ENCODE data around the gene LAMA3.

LAMA3 gene

DNA sequence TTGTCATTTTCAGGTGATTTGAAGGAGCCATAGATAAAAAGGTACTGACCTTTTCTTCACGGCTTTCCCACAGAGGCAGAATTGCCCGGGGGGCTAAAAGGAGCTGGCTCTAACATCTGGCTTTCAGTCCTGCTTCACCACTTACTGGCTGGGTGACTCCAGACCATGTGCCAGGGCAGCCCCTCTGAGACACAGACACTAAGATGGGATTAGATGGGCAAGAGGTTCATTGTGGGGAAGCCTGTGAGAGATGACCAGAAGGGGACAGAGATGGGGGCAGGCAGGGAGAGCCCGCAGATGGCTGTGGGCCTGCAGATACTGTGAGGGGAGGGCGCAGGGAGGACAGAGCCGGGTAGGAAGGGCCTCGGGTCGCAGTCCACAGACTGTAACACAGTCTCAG, 250.6 kb downstream of the LAMA3 start:
- H3K27me3 ChIP-seq (ENCODE audit: control insufficient read depth, insufficient read depth, low read length), result no peaks in the 10 kb centered on the region
- H3K9ac ChIP-seq (ENCODE audit: low read length), result no peak overlapping the region
- H3K4me3 ChIP-seq (ENCODE audit: low read length), result no peak overlapping the region
- H3K36me3 ChIP-seq (ENCODE audit: control insufficient read depth, low read depth, low read length), result no peaks in the 10 kb centered on the region
- H3K9me3 ChIP-seq (ENCODE audit: control insufficient read depth, low read depth, low read length), result no peaks in the 10 kb centered on the region
- peaks cover 5% of the 10 kb centered on the region for H3K4me1 ChIP-seq (ENCODE audit: control insufficient read depth, low read depth, low read length)
- no peak overlapping the region for H3K27ac ChIP-seq (ENCODE audit: low read length)

DNA sequence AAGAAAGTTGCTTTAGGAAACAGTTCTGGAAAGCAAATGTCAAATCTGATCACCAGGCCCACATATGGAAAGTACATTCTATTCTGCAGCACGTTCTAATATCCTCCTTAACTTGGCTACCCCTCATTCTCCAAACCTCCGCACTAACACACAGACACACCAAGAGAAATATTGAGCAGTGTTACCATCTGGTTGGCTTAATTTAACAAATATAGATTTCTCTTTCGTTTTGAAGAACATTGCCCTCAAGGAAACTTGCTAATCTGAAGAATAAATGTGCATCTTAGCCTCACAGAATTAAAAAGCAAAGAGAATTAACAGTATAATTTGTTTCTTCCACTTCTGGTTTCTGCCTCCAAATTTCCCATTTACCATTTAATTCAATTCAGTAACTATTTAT, 252.5 kb downstream of the LAMA3 start:
- H3K27ac ChIP-seq (ENCODE audit: low read length), result no peak overlapping the region
- no peak overlapping the region for H3K9ac ChIP-seq (ENCODE audit: low read length)
- H3K27me3 ChIP-seq (ENCODE audit: control insufficient read depth, insufficient read depth, low read length), result no peaks in the 10 kb centered on the region
- peaks cover 5% of the 10 kb centered on the region for H3K4me1 ChIP-seq (ENCODE audit: control insufficient read depth, low read depth, low read length)
- no peak overlapping the region for H3K4me3 ChIP-seq (ENCODE audit: low read length)
- no peaks in the 10 kb centered on the region for H3K9me3 ChIP-seq (ENCODE audit: control insufficient read depth, low read depth, low read length)
- no peaks in the 10 kb centered on the region for H3K36me3 ChIP-seq (ENCODE audit: control insufficient read depth, low read depth, low read length)

DNA sequence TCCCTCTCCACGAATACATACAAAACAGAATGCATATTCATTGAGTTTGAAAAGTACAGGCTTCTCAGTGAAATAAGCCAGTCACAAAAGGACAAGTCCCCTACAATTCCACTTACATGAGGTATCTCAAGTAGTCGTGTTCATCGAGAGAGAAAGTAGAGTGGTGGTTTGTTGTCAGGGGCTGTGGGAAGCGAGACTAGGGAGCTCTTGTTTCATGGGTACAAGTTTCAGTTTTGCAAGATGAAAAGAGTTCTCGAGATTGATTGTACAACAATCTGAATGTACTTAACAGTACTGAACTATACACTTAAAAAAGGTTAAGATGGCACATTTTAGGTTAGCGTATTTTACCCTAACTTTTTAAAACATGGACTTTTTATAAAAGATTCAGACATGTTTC, 253.9 kb downstream of the LAMA3 start:
- H3K4me3 ChIP-seq (ENCODE audit: low read length), result no peak overlapping the region
- no peaks in the 10 kb centered on the region for H3K36me3 ChIP-seq (ENCODE audit: control insufficient read depth, low read depth, low read length)
- H3K9me3 ChIP-seq (ENCODE audit: control insufficient read depth, low read depth, low read length), result no peaks in the 10 kb centered on the region
- H3K9ac ChIP-seq (ENCODE audit: low read length), result no peak overlapping the region
- peaks cover 5% of the 10 kb centered on the region for H3K4me1 ChIP-seq (ENCODE audit: control insufficient read depth, low read depth, low read length)
- no peaks in the 10 kb centered on the region for H3K27me3 ChIP-seq (ENCODE audit: control insufficient read depth, insufficient read depth, low read length)
- no peak overlapping the region for H3K27ac ChIP-seq (ENCODE audit: low read length)

DNA sequence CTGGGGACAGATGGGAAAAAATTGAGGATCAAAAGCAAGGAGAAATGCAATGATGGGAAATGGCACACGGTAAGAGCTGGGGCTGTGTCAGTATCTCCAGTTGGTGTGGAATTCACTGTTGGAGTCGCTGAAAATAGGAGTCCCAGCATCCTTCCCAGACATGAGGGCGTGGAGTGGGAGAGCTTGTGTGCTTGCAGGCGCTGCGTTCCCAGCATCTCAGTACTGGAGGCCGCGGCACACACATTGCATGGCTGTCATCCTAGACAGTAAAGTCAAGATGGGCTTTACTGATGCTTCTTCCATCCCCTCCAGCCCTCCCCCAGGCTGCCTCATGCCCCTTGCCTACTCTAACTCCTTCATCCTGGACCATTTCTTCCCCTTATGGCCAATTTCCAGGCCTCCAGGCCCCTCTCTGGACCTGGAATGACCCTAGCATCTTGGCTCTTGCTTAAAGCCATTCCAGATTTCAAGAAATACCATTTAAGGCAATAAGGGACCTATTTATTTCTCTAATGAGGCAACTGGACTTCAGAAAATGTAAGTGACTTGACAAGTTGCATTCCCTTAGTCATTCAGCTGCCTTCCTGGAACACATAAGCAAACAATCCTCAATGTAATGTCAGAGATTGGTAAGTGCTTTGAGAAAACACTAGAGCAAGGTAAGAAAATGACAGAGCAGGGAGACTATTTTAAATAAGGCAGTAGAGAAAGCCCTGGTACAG, 254.8 kb downstream of the LAMA3 start:
- no peaks in the 10 kb centered on the region for H3K27me3 ChIP-seq (ENCODE audit: control insufficient read depth, insufficient read depth, low read length)
- H3K4me1 ChIP-seq (ENCODE audit: control insufficient read depth, low read depth, low read length), result peaks cover 5% of the 10 kb centered on the region
- H3K4me3 ChIP-seq (ENCODE audit: low read length), result no peak overlapping the region
- no peak overlapping the region for H3K27ac ChIP-seq (ENCODE audit: low read length)
- H3K9ac ChIP-seq (ENCODE audit: low read length), result no peak overlapping the region
- no peaks in the 10 kb centered on the region for H3K36me3 ChIP-seq (ENCODE audit: control insufficient read depth, low read depth, low read length)
- no peaks in the 10 kb centered on the region for H3K9me3 ChIP-seq (ENCODE audit: control insufficient read depth, low read depth, low read length)

DNA sequence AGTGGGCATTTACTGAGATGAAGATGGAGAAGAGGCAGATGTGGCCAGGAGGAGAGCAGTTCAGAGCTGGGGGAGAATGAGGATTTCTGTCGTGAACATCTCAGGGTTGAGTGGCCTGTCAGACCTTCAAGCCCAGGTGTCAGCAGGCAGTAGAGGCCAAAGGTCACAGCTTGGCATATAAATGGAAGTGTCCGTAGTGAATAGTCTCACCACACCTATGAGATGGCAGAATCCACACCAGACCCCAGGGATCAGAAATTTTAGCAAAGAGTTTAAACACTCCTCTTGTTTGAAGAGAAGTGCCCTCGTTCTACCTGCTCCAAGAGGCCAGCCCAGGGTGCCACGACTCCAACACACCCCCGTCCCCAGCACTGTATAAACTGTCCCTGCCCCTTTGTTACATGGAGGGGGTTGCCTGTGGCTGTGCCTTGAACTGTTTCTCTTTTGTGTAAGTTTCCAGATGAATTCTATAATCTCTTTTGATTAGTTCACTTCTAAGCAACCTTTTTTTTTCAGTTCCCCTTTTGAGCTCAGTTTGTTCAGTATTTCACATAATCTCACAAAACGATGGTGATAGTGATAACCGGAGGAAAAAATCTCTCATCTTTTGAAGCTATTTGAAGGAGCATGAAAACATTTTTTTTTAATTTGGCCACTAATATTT, 256.3 kb downstream of the LAMA3 start:
- H3K36me3 ChIP-seq (ENCODE audit: control insufficient read depth, low read depth, low read length), result no peaks in the 10 kb centered on the region
- H3K4me3 ChIP-seq (ENCODE audit: low read length), result no peak overlapping the region
- H3K4me1 ChIP-seq (ENCODE audit: control insufficient read depth, low read depth, low read length), result peaks cover 17% of the 10 kb centered on the region
- no peaks in the 10 kb centered on the region for H3K9me3 ChIP-seq (ENCODE audit: control insufficient read depth, low read depth, low read length)
- no peak overlapping the region for H3K27ac ChIP-seq (ENCODE audit: low read length)
- H3K9ac ChIP-seq (ENCODE audit: low read length), result no peak overlapping the region
- no peaks in the 10 kb centered on the region for H3K27me3 ChIP-seq (ENCODE audit: control insufficient read depth, insufficient read depth, low read length)

DNA sequence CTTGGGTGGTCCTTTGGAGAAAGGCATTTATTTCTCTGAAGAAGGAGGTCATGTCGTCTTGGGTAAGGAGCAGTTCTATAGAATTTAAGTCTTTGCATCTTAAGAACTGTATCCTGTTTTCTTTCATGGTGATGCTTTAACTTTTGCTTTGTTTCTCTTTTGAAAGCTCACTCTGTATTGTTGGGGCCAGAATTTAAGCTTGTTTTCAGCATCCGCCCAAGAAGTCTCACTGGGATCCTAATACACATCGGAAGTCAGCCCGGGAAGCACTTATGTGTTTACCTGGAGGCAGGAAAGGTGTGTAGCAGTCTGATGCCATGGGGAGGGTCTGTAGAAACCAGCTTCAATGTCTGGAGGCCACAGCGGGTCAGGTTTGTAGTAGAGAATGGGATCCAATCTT, 260.6 kb downstream of the LAMA3 start:
- H3K27ac ChIP-seq (ENCODE audit: low read length), result peak overlapping the region; percentile 10
- no peak overlapping the region for H3K9ac ChIP-seq (ENCODE audit: low read length)
- no peaks in the 10 kb centered on the region for H3K36me3 ChIP-seq (ENCODE audit: control insufficient read depth, low read depth, low read length)
- no peak overlapping the region for H3K4me3 ChIP-seq (ENCODE audit: low read length)
- H3K4me1 ChIP-seq (ENCODE audit: control insufficient read depth, low read depth, low read length), result peaks cover 25% of the 10 kb centered on the region
- H3K27me3 ChIP-seq (ENCODE audit: control insufficient read depth, insufficient read depth, low read length), result no peaks in the 10 kb centered on the region
- H3K9me3 ChIP-seq (ENCODE audit: control insufficient read depth, low read depth, low read length), result no peaks in the 10 kb centered on the region

DNA sequence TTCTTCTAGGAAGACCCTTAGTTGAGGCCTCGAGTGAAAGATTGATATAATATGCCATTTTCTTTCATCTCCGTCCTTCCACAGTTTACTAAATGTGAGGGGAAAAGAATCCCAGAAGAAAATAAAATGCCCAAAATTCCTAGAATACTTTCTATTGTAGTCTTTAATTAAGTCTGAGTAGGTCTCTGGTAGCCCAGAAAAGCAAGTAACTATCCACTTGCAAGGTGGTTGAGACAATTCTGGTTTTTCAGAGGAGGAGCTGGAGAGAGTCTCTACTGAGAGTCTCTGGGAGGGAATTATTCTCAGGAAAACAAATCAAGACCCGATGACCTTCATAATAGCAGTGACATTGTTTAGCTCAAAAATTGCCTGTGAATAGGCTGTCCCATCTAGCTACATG, 261.4 kb downstream of the LAMA3 start:
- H3K27me3 ChIP-seq (ENCODE audit: control insufficient read depth, insufficient read depth, low read length), result no peaks in the 10 kb centered on the region
- no peak overlapping the region for H3K4me3 ChIP-seq (ENCODE audit: low read length)
- no peaks in the 10 kb centered on the region for H3K9me3 ChIP-seq (ENCODE audit: control insufficient read depth, low read depth, low read length)
- H3K4me1 ChIP-seq (ENCODE audit: control insufficient read depth, low read depth, low read length), result peaks cover 25% of the 10 kb centered on the region
- no peak overlapping the region for H3K9ac ChIP-seq (ENCODE audit: low read length)
- H3K36me3 ChIP-seq (ENCODE audit: control insufficient read depth, low read depth, low read length), result no peaks in the 10 kb centered on the region
- no peak overlapping the region for H3K27ac ChIP-seq (ENCODE audit: low read length)

DNA sequence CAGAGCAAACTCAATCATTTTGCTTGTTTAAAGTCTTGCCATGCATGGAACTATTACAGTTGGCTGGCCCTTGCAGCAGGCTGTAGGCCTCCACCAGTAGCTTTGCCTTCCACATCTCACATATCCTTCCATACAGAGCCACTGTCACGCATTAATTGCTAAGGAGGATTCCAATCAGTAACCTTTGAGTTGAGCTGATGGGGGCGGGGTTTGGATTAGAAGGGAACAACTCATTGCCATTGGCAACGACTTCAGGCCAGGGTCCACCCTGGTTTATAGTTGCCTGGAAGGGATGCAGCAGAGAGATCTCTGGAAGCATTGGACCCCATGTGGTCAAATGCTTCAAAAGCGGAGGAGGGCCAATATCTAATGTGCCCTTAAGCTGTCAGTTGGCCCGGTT, 262.0 kb downstream of the LAMA3 start:
- no peak overlapping the region for H3K27ac ChIP-seq (ENCODE audit: low read length)
- no peaks in the 10 kb centered on the region for H3K36me3 ChIP-seq (ENCODE audit: control insufficient read depth, low read depth, low read length)
- H3K9ac ChIP-seq (ENCODE audit: low read length), result no peak overlapping the region

DNA sequence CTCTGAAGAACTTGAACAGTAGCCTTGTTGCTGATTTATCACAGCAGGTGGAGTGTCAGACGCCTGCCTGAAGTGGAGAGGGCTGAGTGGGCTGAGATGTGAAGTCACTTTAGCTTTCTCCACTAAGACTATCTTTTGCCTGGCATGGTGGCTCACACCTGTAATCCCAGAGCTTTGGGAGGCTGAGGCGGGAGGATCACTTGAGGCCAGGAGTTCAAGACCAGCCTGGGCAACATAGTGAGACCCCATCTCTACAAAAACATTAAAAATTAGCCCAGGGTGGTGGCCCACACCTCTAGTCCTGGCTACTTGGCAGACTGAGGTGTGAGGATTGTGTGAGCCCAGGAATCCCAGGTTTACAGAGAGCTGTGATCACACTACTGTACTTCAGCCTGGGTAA, 264.7 kb downstream of the LAMA3 start:
- Histone ChIP-seq H3K36me3 (ENCODE audit: control insufficient read depth, low read depth, low read length) (no peaks in the 10 kb centered on the region), H3K27me3 (ENCODE audit: control insufficient read depth, insufficient read depth, low read length) (no peaks in the 10 kb centered on the region), H3K4me3 (ENCODE audit: low read length) (no peak overlapping the region), H3K9ac (ENCODE audit: low read length) (no peak overlapping the region), H3K27ac (ENCODE audit: low read length) (no peak overlapping the region), H3K9me3 (ENCODE audit: control insufficient read depth, low read depth, low read length) (no peaks in the 10 kb centered on the region), H3K4me1 (ENCODE audit: control insufficient read depth, low read depth, low read length) (peaks cover 25% of the 10 kb centered on the region)

More for the DNA sequence above, 262.0 kb downstream of the LAMA3 start:
- Histone ChIP-seq H3K27me3 (ENCODE audit: control insufficient read depth, insufficient read depth, low read length) (no peaks in the 10 kb centered on the region), H3K4me3 (ENCODE audit: low read length) (no peak overlapping the region), H3K4me1 (ENCODE audit: control insufficient read depth, low read depth, low read length) (peaks cover 25% of the 10 kb centered on the region), H3K9me3 (ENCODE audit: control insufficient read depth, low read depth, low read length) (no peaks in the 10 kb centered on the region)

DNA sequence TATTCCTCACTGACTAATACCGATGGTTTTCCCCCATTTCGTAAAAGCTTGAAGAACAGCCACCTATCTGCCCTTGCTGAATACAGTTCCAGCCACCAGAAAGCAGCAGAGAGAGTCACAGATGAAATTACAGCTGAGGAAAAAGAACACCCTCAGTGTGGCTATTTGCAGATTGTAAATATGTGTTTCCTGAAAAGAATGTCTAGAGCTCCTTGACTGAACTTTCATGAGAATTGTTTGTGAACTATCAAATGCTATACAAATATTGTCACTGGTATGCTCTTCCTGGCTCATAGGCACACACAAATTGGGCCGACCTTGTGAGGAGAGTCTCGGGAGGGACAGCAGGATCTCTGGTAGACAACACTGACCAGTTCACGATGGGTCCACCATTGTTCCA, 267.2 kb downstream of the LAMA3 start:
- no peaks in the 10 kb centered on the region for H3K36me3 ChIP-seq (ENCODE audit: control insufficient read depth, low read depth, low read length)
- H3K9ac ChIP-seq (ENCODE audit: low read length), result no peak overlapping the region
- no peaks in the 10 kb centered on the region for H3K27me3 ChIP-seq (ENCODE audit: control insufficient read depth, insufficient read depth, low read length)
- no peaks in the 10 kb centered on the region for H3K9me3 ChIP-seq (ENCODE audit: control insufficient read depth, low read depth, low read length)
- H3K4me1 ChIP-seq (ENCODE audit: control insufficient read depth, low read depth, low read length), result peaks cover 4% of the 10 kb centered on the region
- no peak overlapping the region for H3K27ac ChIP-seq (ENCODE audit: low read length)
- H3K4me3 ChIP-seq (ENCODE audit: low read length), result no peak overlapping the region

DNA sequence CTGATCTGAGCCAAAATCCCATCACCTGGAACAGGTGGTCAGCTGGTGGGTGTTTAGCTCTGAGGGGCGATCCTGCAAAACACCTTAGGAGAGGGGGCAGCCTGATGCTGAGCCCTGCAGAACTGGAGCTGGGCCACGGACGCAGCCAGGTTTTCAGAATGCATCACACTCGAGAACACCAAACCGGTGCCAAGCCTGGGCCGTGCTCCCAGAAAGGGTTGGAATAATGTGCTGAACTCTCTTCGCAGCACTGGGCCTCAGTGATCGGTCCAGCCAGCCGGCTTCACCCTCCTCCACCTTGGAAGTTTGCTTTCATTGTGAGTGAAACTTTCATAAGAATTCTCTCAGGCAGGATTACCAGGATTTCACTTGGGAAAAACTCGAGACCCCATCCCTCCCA, 268.8 kb downstream of the LAMA3 start:
- no peaks in the 10 kb centered on the region for H3K36me3 ChIP-seq (ENCODE audit: control insufficient read depth, low read depth, low read length)
- H3K9ac ChIP-seq (ENCODE audit: low read length), result no peak overlapping the region
- H3K9me3 ChIP-seq (ENCODE audit: control insufficient read depth, low read depth, low read length), result no peaks in the 10 kb centered on the region
- no peak overlapping the region for H3K27ac ChIP-seq (ENCODE audit: low read length)
- no peak overlapping the region for H3K4me3 ChIP-seq (ENCODE audit: low read length)
- no peaks in the 10 kb centered on the region for H3K4me1 ChIP-seq (ENCODE audit: control insufficient read depth, low read depth, low read length)
- H3K27me3 ChIP-seq (ENCODE audit: control insufficient read depth, insufficient read depth, low read length), result no peaks in the 10 kb centered on the region
